ENCODE data around the gene TMC7.

Gene TMC7

DNA sequence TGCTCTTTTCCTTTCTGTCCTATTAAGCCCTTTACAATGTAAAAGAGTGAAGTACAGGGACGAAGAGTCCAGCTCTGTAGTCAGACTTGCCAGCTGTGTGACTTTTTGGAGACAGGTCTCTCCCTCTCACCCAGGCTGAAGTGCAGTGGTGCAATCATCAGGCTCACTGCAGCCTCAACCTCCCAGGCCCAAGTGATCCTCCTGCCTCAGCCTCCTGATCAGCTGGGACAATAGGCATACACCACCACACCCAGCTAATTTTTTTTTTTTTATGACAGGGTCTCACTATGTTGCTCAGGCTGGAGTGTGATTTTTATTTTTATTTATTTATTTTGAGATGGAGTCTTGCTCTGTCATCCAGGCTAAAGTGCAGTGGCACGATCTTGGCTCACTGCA lies 122.9 kb downstream of the TMC7 start:
- TF ChIP-seq ZNF548 (tag by site-specific recombination; IDR thresholded peaks at IDR 0.05) (no peak), ZNF391 (tag by site-specific recombination; IDR thresholded peaks at IDR 0.05; ENCODE audit: borderline replicate concordance, low read depth) (no peak), ZNF10 (tag by site-specific recombination; IDR thresholded peaks at IDR 0.05) (no peak), ZNF555 (tag by site-specific recombination; conservative IDR thresholded peaks at IDR 0.05) (no peak)
- TF ChIP-seq, protein P1, sequence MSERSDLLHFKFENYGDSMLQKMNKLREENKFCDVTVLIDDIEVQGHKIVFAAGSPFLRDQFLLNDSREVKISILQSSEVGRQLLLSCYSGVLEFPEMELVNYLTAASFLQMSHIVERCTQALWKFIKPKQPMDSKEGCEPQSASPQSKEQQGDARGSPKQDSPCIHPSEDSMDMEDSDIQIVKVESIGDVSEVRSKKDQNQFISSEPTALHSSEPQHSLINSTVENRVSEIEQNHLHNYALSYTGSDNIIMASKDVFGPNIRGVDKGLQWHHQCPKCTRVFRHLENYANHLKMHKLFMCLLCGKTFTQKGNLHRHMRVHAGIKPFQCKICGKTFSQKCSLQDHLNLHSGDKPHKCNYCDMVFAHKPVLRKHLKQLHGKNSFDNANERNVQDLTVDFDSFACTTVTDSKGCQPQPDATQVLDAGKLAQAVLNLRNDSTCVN (tag by site-specific recombination; optimal IDR thresholded peaks at IDR 0.05) = no peak
- H3K4me3 ChIP-seq (ENCODE audit: low read depth, low read length) = no peak overlapping the region
- peaks cover 4% of the 10 kb centered on the region; the same call in 1 of the 2 replicates for H3K4me1 ChIP-seq (ENCODE audit: control insufficient read depth, insufficient read depth, low read length)
- ChIA-PET CTCF (no interaction called here), POLR2A (no interaction called here)
- H3K9me3 ChIP-seq (ENCODE audit: control insufficient read depth, insufficient read depth, low read depth, low read length) = no peaks in the 10 kb centered on the region
- no peaks in the 10 kb centered on the region for H3K36me3 ChIP-seq (ENCODE audit: control insufficient read depth in 2 of 2, insufficient read depth in 1 of 2, low read length in 2 of 2)
- no peak overlapping the region for H3K27ac ChIP-seq (ENCODE audit: extremely low read depth, low read depth, low read length)

DNA sequence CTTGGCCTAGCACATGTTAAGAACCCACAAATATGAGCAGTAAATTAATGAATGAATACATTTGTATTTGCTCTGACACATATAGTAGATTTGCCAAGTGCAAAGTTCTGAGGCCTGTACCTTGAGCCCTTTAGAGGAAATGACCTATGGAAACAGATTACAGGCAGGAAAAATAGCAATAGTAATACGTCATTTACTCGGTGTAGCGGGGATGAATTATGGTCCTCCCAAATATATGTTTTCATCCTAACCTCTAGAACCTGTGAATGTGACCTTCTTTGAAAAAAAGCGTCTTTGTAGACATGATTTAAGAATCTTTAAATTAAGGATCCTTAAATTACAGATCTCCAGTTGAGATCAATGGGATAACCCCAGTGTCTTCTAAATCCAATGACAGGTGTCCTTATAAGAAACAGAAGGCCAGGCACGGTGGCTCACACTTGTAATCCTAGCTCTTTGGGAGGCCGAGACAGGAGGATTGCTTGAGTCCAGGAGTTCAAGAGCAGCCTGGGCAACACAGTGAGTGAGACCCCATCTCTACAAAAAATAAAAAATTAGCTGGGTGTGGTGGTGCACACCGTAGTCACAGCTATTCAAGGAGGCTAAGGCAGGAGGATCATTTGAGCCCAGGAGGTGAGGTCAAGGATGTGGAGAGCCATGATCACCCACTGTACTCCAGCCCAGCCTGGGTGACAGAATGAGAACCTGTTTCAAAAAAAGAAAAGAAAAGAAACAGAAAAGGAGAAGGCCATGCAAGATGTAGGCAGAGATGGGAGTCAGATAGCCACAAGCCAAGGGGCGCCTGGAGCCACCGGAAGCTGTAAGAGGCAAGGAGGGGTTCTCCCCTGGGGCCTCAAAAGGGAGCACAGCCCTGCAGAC lies 124.9 kb downstream of the TMC7 start:
- CTCF ChIA-PET = interaction anchor here (0.6 to 1.0 kb wide), 2 partner anchors 22 to 1427 kb away, joined by 3 read pairs; no protein-coding TSS in a partner anchor
- Histone ChIP-seq H3K9me3 (ENCODE audit: control insufficient read depth, insufficient read depth, low read depth, low read length) (no peaks in the 10 kb centered on the region), H3K36me3 (ENCODE audit: control insufficient read depth in 2 of 2, insufficient read depth in 1 of 2, low read length in 2 of 2) (no peaks in the 10 kb centered on the region), H3K4me3 (ENCODE audit: low read depth, low read length) (no peak overlapping the region), H3K4me1 (ENCODE audit: control insufficient read depth, insufficient read depth, low read length) (no peaks in the 10 kb centered on the region; the same call in 1 of the 2 replicates), H3K27ac (ENCODE audit: extremely low read depth, low read depth, low read length) (no peak overlapping the region)
- POLR2A ChIA-PET = no interaction called here
- TF ChIP-seq ZNF211 (tag by site-specific recombination; IDR thresholded peaks at IDR 0.05; ENCODE audit: low read depth) (no peak), ZNF747 (tag by site-specific recombination; IDR thresholded peaks at IDR 0.05) (no peak), ZNF10 (tag by site-specific recombination; IDR thresholded peaks at IDR 0.05) (no peak), ZNF24 (tag by site-specific recombination; IDR thresholded peaks at IDR 0.05) (no peak), MZF1 (tag by site-specific recombination; IDR thresholded peaks at IDR 0.05; ENCODE audit: borderline replicate concordance) (no peak), ZNF248 (tag by site-specific recombination; IDR thresholded peaks at IDR 0.05) (no peak)
- TF ChIP-seq, protein P2, sequence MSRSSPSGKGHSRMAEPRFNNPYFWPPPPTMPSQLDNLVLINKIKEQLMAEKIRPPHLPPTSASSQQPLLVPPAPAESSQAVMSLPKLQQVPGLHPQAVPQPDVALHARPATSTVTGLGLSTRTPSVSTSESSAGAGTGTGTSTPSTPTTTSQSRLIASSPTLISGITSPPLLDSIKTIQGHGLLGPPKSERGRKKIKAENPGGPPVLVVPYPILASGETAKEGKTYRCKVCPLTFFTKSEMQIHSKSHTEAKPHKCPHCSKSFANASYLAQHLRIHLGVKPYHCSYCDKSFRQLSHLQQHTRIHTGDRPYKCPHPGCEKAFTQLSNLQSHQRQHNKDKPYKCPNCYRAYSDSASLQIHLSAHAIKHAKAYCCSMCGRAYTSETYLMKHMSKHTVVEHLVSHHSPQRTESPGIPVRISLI (tag by site-specific recombination; IDR thresholded peaks at IDR 0.05) = no peak
- TF ChIP-seq, protein P3, sequence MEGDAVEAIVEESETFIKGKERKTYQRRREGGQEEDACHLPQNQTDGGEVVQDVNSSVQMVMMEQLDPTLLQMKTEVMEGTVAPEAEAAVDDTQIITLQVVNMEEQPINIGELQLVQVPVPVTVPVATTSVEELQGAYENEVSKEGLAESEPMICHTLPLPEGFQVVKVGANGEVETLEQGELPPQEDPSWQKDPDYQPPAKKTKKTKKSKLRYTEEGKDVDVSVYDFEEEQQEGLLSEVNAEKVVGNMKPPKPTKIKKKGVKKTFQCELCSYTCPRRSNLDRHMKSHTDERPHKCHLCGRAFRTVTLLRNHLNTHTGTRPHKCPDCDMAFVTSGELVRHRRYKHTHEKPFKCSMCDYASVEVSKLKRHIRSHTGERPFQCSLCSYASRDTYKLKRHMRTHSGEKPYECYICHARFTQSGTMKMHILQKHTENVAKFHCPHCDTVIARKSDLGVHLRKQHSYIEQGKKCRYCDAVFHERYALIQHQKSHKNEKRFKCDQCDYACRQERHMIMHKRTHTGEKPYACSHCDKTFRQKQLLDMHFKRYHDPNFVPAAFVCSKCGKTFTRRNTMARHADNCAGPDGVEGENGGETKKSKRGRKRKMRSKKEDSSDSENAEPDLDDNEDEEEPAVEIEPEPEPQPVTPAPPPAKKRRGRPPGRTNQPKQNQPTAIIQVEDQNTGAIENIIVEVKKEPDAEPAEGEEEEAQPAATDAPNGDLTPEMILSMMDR (tag by site-specific recombination; IDR thresholded peaks at IDR 0.05) = no peak
- TF ChIP-seq, protein P4, sequence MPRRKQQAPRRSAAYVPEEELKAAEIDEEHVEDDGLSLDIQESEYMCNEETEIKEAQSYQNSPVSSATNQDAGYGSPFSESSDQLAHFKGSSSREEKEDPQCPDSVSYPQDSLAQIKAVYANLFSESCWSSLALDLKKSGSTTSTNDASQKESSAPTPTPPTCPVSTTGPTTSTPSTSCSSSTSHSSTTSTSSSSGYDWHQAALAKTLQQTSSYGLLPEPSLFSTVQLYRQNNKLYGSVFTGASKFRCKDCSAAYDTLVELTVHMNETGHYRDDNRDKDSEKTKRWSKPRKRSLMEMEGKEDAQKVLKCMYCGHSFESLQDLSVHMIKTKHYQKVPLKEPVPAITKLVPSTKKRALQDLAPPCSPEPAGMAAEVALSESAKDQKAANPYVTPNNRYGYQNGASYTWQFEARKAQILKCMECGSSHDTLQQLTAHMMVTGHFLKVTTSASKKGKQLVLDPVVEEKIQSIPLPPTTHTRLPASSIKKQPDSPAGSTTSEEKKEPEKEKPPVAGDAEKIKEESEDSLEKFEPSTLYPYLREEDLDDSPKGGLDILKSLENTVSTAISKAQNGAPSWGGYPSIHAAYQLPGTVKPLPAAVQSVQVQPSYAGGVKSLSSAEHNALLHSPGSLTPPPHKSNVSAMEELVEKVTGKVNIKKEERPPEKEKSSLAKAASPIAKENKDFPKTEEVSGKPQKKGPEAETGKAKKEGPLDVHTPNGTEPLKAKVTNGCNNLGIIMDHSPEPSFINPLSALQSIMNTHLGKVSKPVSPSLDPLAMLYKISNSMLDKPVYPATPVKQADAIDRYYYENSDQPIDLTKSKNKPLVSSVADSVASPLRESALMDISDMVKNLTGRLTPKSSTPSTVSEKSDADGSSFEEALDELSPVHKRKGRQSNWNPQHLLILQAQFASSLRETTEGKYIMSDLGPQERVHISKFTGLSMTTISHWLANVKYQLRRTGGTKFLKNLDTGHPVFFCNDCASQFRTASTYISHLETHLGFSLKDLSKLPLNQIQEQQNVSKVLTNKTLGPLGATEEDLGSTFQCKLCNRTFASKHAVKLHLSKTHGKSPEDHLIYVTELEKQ (tag by site-specific recombination; IDR thresholded peaks at IDR 0.05; ENCODE audit: borderline replicate concordance) = no peak
- TF ChIP-seq, protein P5, sequence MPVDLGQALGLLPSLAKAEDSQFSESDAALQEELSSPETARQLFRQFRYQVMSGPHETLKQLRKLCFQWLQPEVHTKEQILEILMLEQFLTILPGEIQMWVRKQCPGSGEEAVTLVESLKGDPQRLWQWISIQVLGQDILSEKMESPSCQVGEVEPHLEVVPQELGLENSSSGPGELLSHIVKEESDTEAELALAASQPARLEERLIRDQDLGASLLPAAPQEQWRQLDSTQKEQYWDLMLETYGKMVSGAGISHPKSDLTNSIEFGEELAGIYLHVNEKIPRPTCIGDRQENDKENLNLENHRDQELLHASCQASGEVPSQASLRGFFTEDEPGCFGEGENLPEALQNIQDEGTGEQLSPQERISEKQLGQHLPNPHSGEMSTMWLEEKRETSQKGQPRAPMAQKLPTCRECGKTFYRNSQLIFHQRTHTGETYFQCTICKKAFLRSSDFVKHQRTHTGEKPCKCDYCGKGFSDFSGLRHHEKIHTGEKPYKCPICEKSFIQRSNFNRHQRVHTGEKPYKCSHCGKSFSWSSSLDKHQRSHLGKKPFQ (tag by site-specific recombination; IDR thresholded peaks at IDR 0.05) = no peak
- TF ChIP-seq, protein P6, sequence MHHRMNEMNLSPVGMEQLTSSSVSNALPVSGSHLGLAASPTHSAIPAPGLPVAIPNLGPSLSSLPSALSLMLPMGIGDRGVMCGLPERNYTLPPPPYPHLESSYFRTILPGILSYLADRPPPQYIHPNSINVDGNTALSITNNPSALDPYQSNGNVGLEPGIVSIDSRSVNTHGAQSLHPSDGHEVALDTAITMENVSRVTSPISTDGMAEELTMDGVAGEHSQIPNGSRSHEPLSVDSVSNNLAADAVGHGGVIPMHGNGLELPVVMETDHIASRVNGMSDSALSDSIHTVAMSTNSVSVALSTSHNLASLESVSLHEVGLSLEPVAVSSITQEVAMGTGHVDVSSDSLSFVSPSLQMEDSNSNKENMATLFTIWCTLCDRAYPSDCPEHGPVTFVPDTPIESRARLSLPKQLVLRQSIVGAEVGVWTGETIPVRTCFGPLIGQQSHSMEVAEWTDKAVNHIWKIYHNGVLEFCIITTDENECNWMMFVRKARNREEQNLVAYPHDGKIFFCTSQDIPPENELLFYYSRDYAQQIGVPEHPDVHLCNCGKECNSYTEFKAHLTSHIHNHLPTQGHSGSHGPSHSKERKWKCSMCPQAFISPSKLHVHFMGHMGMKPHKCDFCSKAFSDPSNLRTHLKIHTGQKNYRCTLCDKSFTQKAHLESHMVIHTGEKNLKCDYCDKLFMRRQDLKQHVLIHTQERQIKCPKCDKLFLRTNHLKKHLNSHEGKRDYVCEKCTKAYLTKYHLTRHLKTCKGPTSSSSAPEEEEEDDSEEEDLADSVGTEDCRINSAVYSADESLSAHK (tag by site-specific recombination; IDR thresholded peaks at IDR 0.05) = no peak
- TF ChIP-seq, protein P7, sequence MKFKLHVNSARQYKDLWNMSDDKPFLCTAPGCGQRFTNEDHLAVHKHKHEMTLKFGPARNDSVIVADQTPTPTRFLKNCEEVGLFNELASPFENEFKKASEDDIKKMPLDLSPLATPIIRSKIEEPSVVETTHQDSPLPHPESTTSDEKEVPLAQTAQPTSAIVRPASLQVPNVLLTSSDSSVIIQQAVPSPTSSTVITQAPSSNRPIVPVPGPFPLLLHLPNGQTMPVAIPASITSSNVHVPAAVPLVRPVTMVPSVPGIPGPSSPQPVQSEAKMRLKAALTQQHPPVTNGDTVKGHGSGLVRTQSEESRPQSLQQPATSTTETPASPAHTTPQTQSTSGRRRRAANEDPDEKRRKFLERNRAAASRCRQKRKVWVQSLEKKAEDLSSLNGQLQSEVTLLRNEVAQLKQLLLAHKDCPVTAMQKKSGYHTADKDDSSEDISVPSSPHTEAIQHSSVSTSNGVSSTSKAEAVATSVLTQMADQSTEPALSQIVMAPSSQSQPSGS (tag by site-specific recombination; IDR thresholded peaks at IDR 0.05; ENCODE audit: low read depth) = no peak

Data from HEK293 (cell line).